Central memory CD8-positive, alpha-beta T cell (primary cell): ENCODE results near the gene CSF2RB.

Source experiments
- ATAC-seq: fragments of 150-1000 bp; cut with Tn5 transposase; replicated peaks from 2 replicates; pipeline ENCODE4 v1.10.0; 2022; ENCODE audit warnings: mild to moderate bottlenecking, moderate FRiP score, moderate number of reproducible peaks; ENCODE audit not compliant: poor library complexity, severe bottlenecking; ENCODE audit errors: extremely low read depth
- DNase-seq, 2 donors: peaks; one replicate each; pipeline ENCODE4 v3.0.0; 2021; ENCODE audit warnings: low spot score in 2 of 2
- H3K27ac Mint-ChIP-seq: one replicate; pipeline ENCODE4 v1.8.0; 2022; ENCODE audit warnings: low read depth, mild to moderate bottlenecking, moderate library complexity, mixed read lengths
- H3K27me3 Mint-ChIP-seq: one replicate; pipeline ENCODE4 v1.8.0; 2022; ENCODE audit warnings: mixed read lengths
- H3K36me3 Mint-ChIP-seq: one replicate; pipeline ENCODE4 v1.8.0; 2022; ENCODE audit warnings: mild to moderate bottlenecking, moderate library complexity, mixed read lengths; ENCODE audit not compliant: insufficient read depth
- H3K4me1 Mint-ChIP-seq: one replicate; pipeline ENCODE4 v1.8.0; 2022; ENCODE audit warnings: mixed read lengths
- H3K4me3 Mint-ChIP-seq: one replicate; pipeline ENCODE4 v1.8.0; 2022; ENCODE audit warnings: mild to moderate bottlenecking, moderate library complexity, mixed read lengths
- H3K9me3 Mint-ChIP-seq: one replicate; pipeline ENCODE4 v1.8.0; 2022; ENCODE audit warnings: mixed read lengths

CSF2RB gene

GRCh38 chr22:36913427-36914389 is at the start of gene CSF2RB:
CSF2RB (plus strand) TSS chr22:36913628; CDS start chr22:36922208, 8,580 bp downstream.
- H3K4me1 Mint-ChIP-seq: no peaks in the 10 kb centered on the region
- peaks cover 3% of the 10 kb centered on the region for H3K36me3 Mint-ChIP-seq
- peak within 1 kb of the TSS; percentile 48 for H3K27ac Mint-ChIP-seq
- ATAC-seq (no peak), DNase-seq (no peak)
- H3K27me3 Mint-ChIP-seq: peaks cover 47% of the 10 kb centered on the region
- no peaks in the 10 kb centered on the region for H3K9me3 Mint-ChIP-seq
- H3K4me3 Mint-ChIP-seq: peak within 1 kb of the TSS; percentile 16

- DNase-seq (no peak), ATAC-seq (no peak)
- H3K27ac Mint-ChIP-seq: no peak overlapping the region
- peaks cover 10% of the 10 kb centered on the region for H3K27me3 Mint-ChIP-seq
- H3K4me3 Mint-ChIP-seq: no peak overlapping the region
- no peaks in the 10 kb centered on the region for H3K36me3 Mint-ChIP-seq
- H3K4me1 Mint-ChIP-seq: peaks cover 5% of the 10 kb centered on the region
- H3K9me3 Mint-ChIP-seq: no peaks in the 10 kb centered on the region
These were observed 49.4 kb upstream of the CSF2RB start for GRCh38 chr22:36863979-36864378.

GRCh38 chr22:36864454-36865215 is 48.8 kb upstream of the CSF2RB start:
- H3K27ac Mint-ChIP-seq: no peak overlapping the region
- no peak for ATAC-seq
- H3K36me3 Mint-ChIP-seq: no peaks in the 10 kb centered on the region

DNA sequence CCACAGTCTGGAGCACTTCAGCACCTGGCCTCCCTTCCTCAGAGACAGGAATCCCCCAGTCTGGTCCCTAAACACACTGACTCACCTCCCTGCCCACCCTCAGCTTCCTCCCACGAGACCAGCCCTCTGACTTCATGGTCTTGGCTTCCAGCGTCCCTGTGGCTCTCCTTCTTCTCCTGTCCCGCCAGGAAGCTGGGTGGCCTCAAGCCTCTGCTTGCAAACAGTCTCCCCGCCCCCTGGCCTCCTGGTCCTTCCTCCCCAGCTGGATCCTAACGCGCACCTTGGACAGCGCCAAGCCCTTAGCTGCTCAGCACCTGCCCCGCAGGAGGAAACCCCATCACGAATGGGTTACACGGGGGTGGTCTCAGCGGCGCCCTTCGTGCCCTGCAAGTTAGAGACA is 48.1 kb upstream of the CSF2RB start:
- Mint-ChIP-seq H3K9me3 (no peaks in the 10 kb centered on the region), H3K36me3 (no peaks in the 10 kb centered on the region), H3K27me3 (peaks cover 10% of the 10 kb centered on the region), H3K4me3 (no peak overlapping the region), H3K27ac (no peak overlapping the region), H3K4me1 (peaks cover 5% of the 10 kb centered on the region)
- ATAC-seq (no peak), DNase-seq (no peak)

More at GRCh38 chr22:36864454-36865215, 48.8 kb upstream of the CSF2RB start:
- Mint-ChIP-seq H3K4me1 (peaks cover 5% of the 10 kb centered on the region), H3K4me3 (no peak overlapping the region), H3K27me3 (peaks cover 10% of the 10 kb centered on the region), H3K9me3 (no peaks in the 10 kb centered on the region)
- no peak for DNase-seq

DNA sequence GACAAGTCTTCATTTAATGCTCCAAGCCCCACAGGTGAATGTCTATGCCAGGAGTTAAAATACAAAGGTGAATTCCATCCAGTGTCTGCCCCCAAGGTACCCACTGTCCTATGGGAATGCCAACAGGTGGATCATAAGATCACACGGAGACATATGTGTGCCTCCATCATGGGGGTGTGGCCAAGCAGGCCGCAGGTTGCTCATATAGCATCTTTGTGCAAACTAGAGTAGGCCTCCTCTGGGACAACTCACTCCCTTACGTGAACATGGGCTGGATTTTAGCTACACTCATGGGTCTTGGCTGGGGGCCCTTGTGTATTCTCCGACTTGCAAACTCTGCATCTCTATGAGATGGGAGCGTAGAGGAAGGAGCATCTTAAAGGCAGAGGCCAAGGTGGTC is 45.7 kb upstream of the CSF2RB start:
- DNase-seq (no peak), ATAC-seq (no peak)
- H3K27ac Mint-ChIP-seq: no peak overlapping the region
- no peaks in the 10 kb centered on the region for H3K9me3 Mint-ChIP-seq
- peaks cover 10% of the 10 kb centered on the region for H3K27me3 Mint-ChIP-seq
- H3K4me1 Mint-ChIP-seq: no peaks in the 10 kb centered on the region
- H3K4me3 Mint-ChIP-seq: no peak overlapping the region
- peaks cover 1% of the 10 kb centered on the region for H3K36me3 Mint-ChIP-seq

GRCh38 chr22:36868546-36869181 is 44.8 kb upstream of the CSF2RB start:
- H3K9me3 Mint-ChIP-seq: no peaks in the 10 kb centered on the region
- peaks cover 1% of the 10 kb centered on the region for H3K36me3 Mint-ChIP-seq
- DNase-seq: no peak
- no peak overlapping the region for H3K4me3 Mint-ChIP-seq
- no peak for ATAC-seq
- H3K4me1 Mint-ChIP-seq: peaks cover under 1% of the 10 kb centered on the region
- peaks cover 10% of the 10 kb centered on the region for H3K27me3 Mint-ChIP-seq
- no peak overlapping the region for H3K27ac Mint-ChIP-seq

GRCh38 chr22:36870250-36870649 is 43.2 kb upstream of the CSF2RB start:
- Mint-ChIP-seq H3K9me3 (no peaks in the 10 kb centered on the region), H3K27ac (no peak overlapping the region), H3K4me3 (no peak overlapping the region), H3K27me3 (peaks cover 6% of the 10 kb centered on the region), H3K4me1 (peaks cover 5% of the 10 kb centered on the region), H3K36me3 (peaks cover 1% of the 10 kb centered on the region)
- DNase-seq (no peak), ATAC-seq (no peak)

GRCh38 chr22:36871669-36872081 is 41.8 kb upstream of the CSF2RB start:
- H3K4me1 Mint-ChIP-seq: peaks cover 5% of the 10 kb centered on the region
- H3K4me3 Mint-ChIP-seq: no peak overlapping the region
- H3K27me3 Mint-ChIP-seq: peaks cover 3% of the 10 kb centered on the region
- ATAC-seq: no peak
- H3K36me3 Mint-ChIP-seq: peaks cover 1% of the 10 kb centered on the region
- no peak overlapping the region for H3K27ac Mint-ChIP-seq
- no peaks in the 10 kb centered on the region for H3K9me3 Mint-ChIP-seq
- DNase-seq: no peak

DNA sequence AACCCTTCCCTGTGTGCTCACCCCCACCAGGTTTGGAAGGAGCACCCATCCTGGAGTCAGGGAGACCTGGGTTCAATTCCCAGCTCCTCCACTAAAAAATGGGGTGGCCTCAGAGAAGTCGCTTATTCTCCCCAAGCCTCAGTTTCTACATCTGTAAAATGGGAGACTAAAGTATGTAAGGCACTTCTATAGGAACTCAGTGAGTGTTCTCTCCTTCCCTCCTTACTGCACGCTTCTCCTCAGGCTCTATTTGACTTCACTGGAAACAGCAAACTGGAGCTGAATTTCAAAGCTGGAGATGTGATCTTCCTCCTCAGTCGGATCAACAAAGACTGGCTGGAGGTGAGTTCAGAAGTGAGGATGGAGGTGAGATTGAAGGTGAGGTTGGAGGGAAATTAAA is 41.3 kb upstream of the CSF2RB start:
- no peaks in the 10 kb centered on the region for H3K9me3 Mint-ChIP-seq
- H3K27me3 Mint-ChIP-seq: peaks cover 7% of the 10 kb centered on the region
- ATAC-seq: no peak
- no peak overlapping the region for H3K4me3 Mint-ChIP-seq
- H3K27ac Mint-ChIP-seq: no peak overlapping the region
- H3K36me3 Mint-ChIP-seq: peaks cover 4% of the 10 kb centered on the region
- no peak for DNase-seq
- peaks cover 5% of the 10 kb centered on the region for H3K4me1 Mint-ChIP-seq

DNA sequence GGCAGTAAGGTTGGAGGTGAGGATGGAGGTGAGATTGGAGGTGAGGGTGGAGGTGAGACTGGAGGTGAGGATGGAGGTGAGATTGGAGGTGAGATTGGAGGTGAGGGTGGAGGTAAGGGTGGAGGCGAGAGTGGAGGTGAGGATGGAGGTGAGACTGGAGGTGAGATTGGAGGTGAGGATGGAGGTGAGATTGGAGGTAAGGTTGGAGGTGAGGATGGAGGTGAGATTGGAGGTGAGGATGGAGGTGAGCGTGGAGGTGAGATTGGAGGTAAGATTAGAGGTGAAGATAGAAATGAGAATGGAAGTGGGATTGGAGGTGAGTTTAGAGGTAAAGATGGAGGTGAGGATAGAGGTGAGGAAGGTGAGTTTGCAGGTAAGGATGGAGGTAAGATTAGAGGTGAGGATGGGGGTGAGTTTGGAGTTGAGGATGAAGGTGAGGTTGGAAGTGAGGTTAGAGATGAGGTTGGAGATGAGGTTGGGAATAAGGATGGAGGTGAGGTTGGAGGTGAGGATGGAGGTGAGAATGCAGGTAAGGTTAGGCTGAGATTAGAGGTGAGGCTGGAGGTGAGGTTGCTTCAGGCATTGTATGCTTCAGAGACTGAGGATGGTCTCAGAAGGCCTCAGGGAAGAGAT is 40.4 kb upstream of the CSF2RB start:
- H3K9me3 Mint-ChIP-seq: no peaks in the 10 kb centered on the region
- H3K4me1 Mint-ChIP-seq: peaks cover 5% of the 10 kb centered on the region
- H3K36me3 Mint-ChIP-seq: peaks cover 4% of the 10 kb centered on the region
- DNase-seq (no peak), ATAC-seq (no peak)
- no peak overlapping the region for H3K4me3 Mint-ChIP-seq
- peaks cover 11% of the 10 kb centered on the region for H3K27me3 Mint-ChIP-seq
- H3K27ac Mint-ChIP-seq: no peak overlapping the region

DNA sequence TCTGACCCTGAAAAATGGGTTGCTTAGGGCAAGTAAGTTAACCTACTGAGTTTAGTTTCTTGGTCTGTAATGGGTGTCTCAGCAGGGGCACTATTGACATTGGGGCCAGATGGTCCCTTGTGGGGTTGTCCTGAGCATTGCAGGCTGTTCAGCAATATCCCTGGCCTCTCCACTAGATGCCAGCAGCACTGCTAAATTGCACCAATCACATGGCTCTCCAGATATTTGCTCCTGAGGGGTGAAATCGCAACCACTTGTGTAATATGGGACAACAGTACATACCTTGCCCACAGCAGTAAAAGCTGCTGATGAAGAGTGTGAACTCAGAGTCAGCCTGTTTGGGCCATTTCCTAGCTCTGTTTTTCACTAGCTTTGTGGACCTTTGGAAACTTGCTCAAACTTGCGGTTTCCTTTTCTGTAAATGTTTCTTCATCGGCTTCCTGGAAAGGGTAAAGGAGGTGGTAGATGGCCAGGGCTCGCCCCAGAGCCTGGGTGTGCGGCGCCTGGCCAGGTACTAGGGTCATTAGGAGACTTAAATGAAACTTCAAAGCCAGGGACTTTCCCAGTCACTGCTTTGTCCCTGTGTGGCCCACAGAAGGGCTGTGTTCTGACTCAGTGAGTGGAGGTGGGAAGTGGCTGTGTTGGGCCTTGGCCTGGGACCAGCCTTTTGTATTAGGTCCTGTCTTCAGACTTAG is 39.7 kb upstream of the CSF2RB start:
- H3K27me3 Mint-ChIP-seq: peaks cover 11% of the 10 kb centered on the region
- DNase-seq (no peak), ATAC-seq (peak; percentile 40)
- H3K4me1 Mint-ChIP-seq: peaks cover 5% of the 10 kb centered on the region
- no peaks in the 10 kb centered on the region for H3K9me3 Mint-ChIP-seq
- H3K27ac Mint-ChIP-seq: peak overlapping the region; percentile 25
- H3K4me3 Mint-ChIP-seq: no peak overlapping the region
- H3K36me3 Mint-ChIP-seq: peaks cover 4% of the 10 kb centered on the region

GRCh38 chr22:36874309-36874696 is 39.1 kb upstream of the CSF2RB start:
- Mint-ChIP-seq H3K9me3 (no peaks in the 10 kb centered on the region), H3K27ac (peak overlapping the region; percentile 25), H3K4me3 (no peak overlapping the region), H3K27me3 (peaks cover 11% of the 10 kb centered on the region), H3K4me1 (peaks cover 5% of the 10 kb centered on the region), H3K36me3 (peaks cover 4% of the 10 kb centered on the region)
- DNase-seq (no peak), ATAC-seq (no peak)
